K562 treated with DMSO at 1 percent for 12 hours (cell line): ENCODE results near the gene CTAGE15. TPM values are rescaled to one million over a fixed set of nuclear protein-coding genes. Genes with fewer than 3 reads are reported as not detected.

Experiments used
- total RNA-seq: library from RNA; unstranded; fragments of 300-600 nt; gene quantifications from 2 replicates; pipeline ENCODE4 v1.2.3, GENCODE V29; 2022; ENCODE audit not compliant: insufficient read depth

Gene CTAGE15
- 0.51 TPM in 1 of 2 replicates, not detected in the other for total RNA-seq

GRCh38 chr7:143571501-143571900, at the start of gene CTAGE15:
CTAGE15 (plus strand) TSS chr7:143571801; CDS start chr7:143571818, 17 bp downstream.

GRCh38 chr7:143620646-143621045, 49.0 kb downstream of the CTAGE15 start, which contains the start of gene TCAF2:
TCAF2 (plus strand) TSS chr7:143620974.

Other genes starting within 250 kb of the CTAGE15 start
- gene FAM131B, start 209.1 kb upstream of the CTAGE15 start, total RNA-seq, result not detected in 2 replicates
- gene ZYX, start 190.5 kb upstream of the CTAGE15 start, total RNA-seq, result 84.4 and 124 TPM in 2 replicates
- gene EPHA1, start 162.9 kb upstream of the CTAGE15 start, total RNA-seq, result not detected in 2 replicates
- not detected in 2 replicates for gene TAS2R60, start 128.3 kb upstream of the CTAGE15 start, total RNA-seq
- gene TAS2R41, start 93.9 kb upstream of the CTAGE15 start, total RNA-seq, result not detected in 2 replicates
- 2.5 and 9.1 TPM in 2 replicates for gene TCAF2, start 49.2 kb downstream of the CTAGE15 start, total RNA-seq
- gene CTAGE6, start 185.9 kb downstream of the CTAGE15 start, total RNA-seq, result not detected in 2 replicates